Measurements from ENCODE around the gene SMIM31.

The SMIM31 gene

GRCh38 chr4:164753873-164754488 lies at the start of gene SMIM31:
Gene SMIM31, plus strand, starts transcription at chr4:164754131. Its CDS starts 16,313 bp downstream, at chr4:164770444.
- no peak for DNase-seq

- no peak for DNase-seq
Observed at GRCh38 chr4:164706675-164707074, 47.3 kb upstream of the SMIM31 start.

- DNase-seq, result peak; percentile 6 to 24
Observed at GRCh38 chr4:164716901-164717300, 37.0 kb upstream of the SMIM31 start.

GRCh38 chr4:164718827-164719226 lies 35.1 kb upstream of the SMIM31 start:
- DNase-seq, result no peak

DNA sequence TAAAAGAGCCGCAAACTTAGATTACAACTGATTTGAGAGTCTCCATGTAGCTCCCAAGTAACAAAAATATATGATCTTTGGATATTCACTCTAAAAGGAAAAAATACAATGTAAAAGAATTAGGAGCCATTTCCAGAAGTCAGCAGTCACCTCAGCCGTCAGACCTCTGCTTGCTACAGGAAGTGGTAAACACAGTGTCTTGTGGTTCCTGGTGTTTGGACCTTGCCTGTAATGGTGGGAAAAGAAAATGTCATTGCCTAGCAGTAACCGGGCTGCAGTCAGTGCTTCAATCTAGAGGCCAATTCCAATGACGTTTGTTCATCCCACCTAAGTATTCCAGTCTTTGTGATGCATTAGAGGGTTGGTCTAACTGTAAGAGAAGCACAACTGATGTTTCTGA lies 28.9 kb upstream of the SMIM31 start:
- DNase-seq, result no peak

DNA sequence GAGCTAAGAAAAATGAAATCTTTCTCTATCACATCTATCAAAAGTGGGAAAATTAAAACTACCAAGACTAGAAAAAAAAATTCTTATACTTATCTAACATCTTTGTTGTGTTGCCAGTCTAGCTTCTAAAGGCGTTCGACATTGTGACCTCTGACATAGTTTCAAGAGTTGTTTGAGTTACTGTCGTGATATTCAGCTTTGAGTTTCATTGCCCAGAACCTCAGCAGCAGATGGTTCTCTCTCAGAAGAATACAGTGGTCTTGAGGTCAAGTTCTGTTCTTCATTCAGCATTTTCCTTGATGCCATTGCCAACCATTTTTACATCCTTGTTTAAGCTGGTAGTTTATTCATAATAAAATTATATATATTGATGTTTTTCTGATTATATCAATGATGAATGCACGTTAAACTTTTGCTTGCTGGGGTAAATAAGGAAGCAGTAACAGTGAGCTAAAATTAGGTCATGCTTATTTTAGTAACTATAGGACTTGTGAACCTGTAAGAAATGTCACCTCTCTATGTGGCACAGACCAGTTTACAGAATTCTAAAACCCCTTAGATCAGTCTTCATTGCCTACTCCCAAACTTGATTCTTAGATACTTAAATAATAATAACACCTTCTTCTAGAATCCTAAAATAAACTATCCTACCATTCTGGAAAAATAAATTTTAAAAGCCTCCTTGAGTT lies 23.1 kb upstream of the SMIM31 start:
- DNase-seq, result no peak

- DNase-seq, result peak; percentile 12 to 62
Observed at GRCh38 chr4:164731827-164732474, 22.0 kb upstream of the SMIM31 start.

DNA sequence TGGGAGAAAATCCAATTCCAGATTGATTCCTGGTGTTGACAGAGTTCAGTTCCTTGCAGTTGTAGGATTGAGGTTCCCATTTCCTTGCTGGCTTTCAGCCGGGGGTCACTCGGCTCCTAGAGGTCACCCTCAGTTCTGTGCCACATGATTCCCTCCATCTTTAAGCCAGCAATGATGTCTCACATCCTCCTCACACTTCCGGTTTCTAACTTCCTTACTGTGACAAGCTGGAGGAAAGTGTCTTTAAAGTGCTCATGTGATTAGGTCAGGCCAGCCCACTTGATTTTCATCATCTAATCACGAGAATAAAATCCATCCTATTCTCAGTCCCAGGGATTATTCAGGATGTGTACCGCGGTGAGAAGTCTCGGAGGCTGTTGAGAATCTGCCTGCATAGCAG lies 19.4 kb upstream of the SMIM31 start:
- no peak for DNase-seq

DNA sequence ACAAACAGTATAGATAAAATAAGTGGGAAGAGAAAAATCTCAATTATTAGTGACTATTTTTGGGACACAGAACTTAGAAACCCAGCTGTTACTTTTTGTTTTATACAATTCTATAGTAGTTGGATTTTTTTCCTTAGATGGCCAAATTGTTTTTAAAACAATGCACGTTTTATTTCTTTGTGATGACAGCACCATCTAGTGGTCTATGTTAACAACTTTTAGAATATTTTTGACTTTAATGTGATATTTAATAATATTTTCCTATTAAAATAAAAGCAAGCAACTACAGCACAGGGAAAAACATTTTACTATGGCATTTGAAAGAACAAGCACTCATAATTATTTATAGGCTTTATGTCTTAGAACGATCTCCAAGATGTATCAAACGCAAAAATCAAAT lies 5.6 kb upstream of the SMIM31 start:
- peak in 1 of 2 experiments; percentile 50 for DNase-seq

DNA sequence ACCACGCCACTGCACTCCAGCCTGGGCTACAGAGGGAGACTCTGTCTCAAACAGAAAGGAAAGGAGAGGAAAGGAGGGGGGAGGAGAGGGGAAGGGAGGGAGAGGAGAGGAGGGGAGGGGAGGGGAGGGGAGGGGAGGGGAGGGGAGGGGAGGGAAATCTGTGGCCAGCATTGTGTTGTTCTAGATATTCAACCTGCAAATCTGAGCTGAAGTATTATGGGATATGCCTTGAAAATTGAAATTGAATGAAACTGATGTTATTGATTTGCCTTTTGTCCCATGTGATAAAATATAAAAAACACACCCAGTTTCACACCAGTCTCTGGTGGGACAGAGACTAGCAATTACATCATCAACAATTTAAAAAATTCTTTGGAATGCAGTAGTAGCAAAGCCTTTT lies 1.5 kb downstream of the SMIM31 start:
- no peak for DNase-seq

DNA sequence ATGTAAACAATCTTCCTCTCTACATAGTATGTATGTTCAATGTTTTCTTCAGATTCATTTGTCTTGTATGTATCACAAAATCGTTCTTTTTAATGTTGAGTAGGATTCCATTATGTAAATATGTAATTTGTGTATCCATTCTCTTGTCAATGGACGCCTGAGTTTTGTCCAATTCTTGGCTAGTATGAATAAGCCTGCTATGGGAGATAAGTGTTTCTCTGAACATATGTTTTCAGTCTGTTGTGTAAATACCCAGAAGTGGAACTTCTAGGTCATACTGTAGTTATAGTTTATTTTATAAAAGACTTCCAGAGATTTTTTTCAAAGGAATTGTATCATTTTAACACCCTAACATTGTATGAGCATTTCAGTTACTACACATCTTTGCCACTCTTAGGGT lies 2.8 kb downstream of the SMIM31 start:
- DNase-seq, result no peak

DNA sequence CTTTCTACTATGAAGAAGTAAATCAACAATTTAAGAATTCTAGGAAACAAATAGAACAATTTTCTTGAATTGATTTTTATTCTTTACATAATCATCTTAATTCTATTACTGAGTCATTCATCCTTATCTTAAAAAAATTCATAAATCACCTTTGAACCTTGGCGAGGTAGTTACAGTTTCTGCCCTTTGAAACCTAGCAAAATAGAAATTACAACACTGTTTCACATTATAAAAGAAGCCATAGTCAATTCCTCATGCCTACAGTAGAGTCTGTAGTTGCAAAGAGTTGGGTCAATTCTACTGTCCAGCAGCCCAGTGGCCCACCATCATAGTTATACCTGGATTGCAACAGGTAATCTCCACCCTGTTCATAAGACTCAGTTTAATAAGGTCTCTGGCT lies 7.3 kb downstream of the SMIM31 start:
- no peak for DNase-seq

DNA sequence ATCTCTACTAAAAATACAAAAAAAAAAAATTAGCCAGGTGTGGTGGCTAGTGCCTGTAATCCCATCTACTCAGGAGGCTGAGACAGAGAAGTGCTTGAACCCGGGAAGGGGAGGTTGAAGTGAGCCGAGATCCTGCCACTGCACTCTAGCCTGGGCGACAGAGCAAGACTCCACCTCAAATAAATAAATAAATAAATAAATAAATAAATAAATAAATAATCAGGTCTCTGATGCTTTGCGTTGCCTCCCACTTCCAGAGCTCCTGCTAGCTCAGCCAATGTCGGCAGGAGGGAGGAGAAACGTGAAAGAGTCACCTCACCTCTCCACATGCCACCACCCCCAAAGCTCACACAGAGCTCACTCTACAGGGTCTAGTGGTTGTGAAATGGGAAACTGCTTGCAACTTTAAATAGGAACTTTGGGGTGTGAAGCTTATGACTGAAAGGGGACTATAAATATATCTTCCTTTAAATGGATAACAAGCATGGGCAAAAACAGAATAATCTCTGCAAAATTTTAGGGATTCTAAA lies 7.9 kb downstream of the SMIM31 start:
- no peak for DNase-seq

DNA sequence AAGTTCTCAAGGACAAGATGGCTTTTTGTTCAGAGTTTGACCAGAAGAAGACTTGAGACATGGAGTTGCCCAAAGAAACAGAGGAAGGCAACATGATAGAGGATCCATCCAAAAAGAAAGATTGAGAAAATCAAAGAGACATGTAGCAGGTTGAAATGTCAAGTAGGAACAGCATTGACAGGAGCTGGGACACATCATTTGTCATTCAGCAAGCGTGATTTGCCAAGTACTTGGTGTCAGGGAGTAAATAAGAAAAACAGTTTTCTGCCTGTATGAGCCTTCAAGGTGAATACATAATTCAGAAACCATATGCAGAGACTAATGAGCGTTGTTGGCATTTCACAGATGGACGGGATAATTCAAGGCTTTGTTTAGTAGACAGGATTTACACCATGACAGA lies 11.2 kb downstream of the SMIM31 start:
- no peak for DNase-seq

DNA sequence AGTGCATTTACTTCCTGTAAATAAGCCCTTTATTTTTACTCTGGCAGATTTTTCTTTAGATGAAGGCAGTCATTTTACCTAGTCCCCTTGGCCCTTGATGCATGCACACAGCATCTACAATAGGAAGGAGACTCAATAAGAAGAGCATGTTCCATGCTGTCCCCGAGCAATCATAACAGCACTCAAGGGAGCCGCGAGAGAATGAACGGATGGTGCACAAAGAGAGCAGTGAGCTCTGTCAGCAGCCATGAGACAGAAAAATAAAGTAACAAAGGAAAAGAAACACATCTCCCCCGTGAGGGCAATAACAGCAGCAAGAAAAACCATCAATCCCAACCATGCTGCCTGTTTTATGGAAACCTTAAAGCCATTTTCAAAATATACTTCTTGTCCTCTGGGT lies 11.9 kb downstream of the SMIM31 start:
- no peak for DNase-seq

- DNase-seq, result peak in 1 of 2 experiments; percentile 36
Observed at GRCh38 chr4:164768516-164768915, 14.6 kb downstream of the SMIM31 start.

GRCh38 chr4:164770010-164770724 lies 16.2 kb downstream of the SMIM31 start:
- no peak for DNase-seq

DNA sequence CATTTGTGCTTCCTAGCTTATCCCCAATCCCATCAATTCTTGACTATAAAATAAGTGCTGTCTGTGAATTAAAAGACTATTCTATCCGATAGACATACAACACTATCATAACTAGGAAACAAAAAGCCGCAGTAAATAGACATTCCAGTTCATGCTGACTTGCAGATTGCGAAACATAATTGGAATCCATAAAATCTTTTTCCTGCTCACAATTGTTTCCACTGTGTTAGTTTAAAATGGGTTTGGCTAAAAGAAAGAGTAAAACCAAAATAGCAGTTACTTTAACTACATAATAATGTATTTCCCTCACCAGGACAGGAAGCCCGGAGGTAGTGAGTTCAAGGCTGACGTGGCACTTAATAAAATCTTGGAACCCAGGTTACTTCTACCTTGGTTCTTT lies 17.2 kb downstream of the SMIM31 start:
- DNase-seq, result no peak

GRCh38 chr4:164772076-164772475 lies 18.1 kb downstream of the SMIM31 start:
- DNase-seq, result no peak

DNA sequence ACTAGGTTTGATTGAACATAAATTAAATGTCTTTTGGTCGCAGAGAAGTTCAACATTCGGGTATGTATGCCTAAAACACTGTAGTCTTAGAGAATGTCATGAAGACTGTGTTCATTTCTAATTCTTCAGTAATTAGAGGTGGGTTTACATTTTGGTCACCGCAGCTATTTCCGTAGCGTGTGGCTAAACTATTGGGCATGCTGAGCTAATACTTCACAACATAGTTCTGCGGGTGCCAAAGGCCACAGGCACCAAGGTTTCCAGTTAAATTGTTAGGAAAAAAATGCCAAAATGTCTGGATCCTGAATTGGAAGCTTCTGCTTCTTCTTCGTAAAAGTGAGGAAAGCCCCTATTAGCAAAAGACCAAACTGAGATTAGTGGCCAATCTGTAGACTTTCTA lies 25.1 kb downstream of the SMIM31 start:
- DNase-seq, result no peak

- peak in 1 of 2 experiments; percentile 69 for DNase-seq
Observed at GRCh38 chr4:164779811-164780216, 25.9 kb downstream of the SMIM31 start.

GRCh38 chr4:164780839-164781238 lies 26.9 kb downstream of the SMIM31 start:
- no peak for DNase-seq

- DNase-seq, result no peak
Observed at GRCh38 chr4:164783976-164784375, 30.0 kb downstream of the SMIM31 start.
